Skeletal muscle cell (primary cell): ENCODE data around the gene ERBB2.
A peak's percentile ranks its signal among the peaks of the same experiment; 100 is the strongest.

Experiments used
- DNase-seq: peaks from one replicate; pipeline ENCODE4 v3.0.0-alpha.2; 2010; ENCODE audit warnings: low read depth
- H3K4me3 ChIP-seq: 2 replicates; pipeline ENCODE4 v1.5.1; 2011; ENCODE audit warnings: low read depth, mild to moderate bottlenecking, control low read depth, low read length, moderate library complexity

The ERBB2 gene

GRCh38 chr17:39664581-39665561, 35.0 kb upstream of the ERBB2 start, which contains the start of gene TCAP:
Gene TCAP, plus strand, starts transcription at chr17:39665349. Its CDS starts 11 bp downstream, at chr17:39665360.
- H3K4me3 ChIP-seq: no peak within 1 kb of the TSS
- no peak for DNase-seq

GRCh38 chr17:39665642-39666224, 34.1 kb upstream of the ERBB2 start:
- no peak overlapping the region for H3K4me3 ChIP-seq
- no peak for DNase-seq

- DNase-seq: no peak
- H3K4me3 ChIP-seq: no peak overlapping the region
These were observed 33.6 kb upstream of the ERBB2 start for GRCh38 chr17:39666231-39666600.

- no peak overlapping the region for H3K4me3 ChIP-seq
- DNase-seq: no peak
These were observed 33.1 kb upstream of the ERBB2 start for GRCh38 chr17:39666601-39667261.

- H3K4me3 ChIP-seq: no peak overlapping the region
These were observed 32.5 kb upstream of the ERBB2 start for GRCh38 chr17:39667262-39667944.

GRCh38 chr17:39667945-39668924, 31.6 kb upstream of the ERBB2 start, which contains the start of gene PNMT:
Gene PNMT, plus strand, starts transcription at chr17:39668453. Its CDS starts 23 bp downstream, at chr17:39668476.
- no peak for DNase-seq
- H3K4me3 ChIP-seq: peak within 1 kb of the TSS; percentile 36

More at GRCh38 chr17:39667262-39667944, 32.5 kb upstream of the ERBB2 start:
- no peak for DNase-seq

- no peak overlapping the region for H3K4me3 ChIP-seq
- no peak for DNase-seq
These were observed 29.7 kb upstream of the ERBB2 start for GRCh38 chr17:39669897-39670735.

- H3K4me3 ChIP-seq: no peak overlapping the region
- DNase-seq: no peak
These were observed 29.1 kb upstream of the ERBB2 start for GRCh38 chr17:39670746-39671145.

GRCh38 chr17:39671651-39672521, 28.0 kb upstream of the ERBB2 start:
- DNase-seq: no peak
- H3K4me3 ChIP-seq: no peak overlapping the region

- no peak for DNase-seq
- H3K4me3 ChIP-seq: no peak overlapping the region
These were observed 27.1 kb upstream of the ERBB2 start for GRCh38 chr17:39672522-39673334.

GRCh38 chr17:39673335-39674081, 26.4 kb upstream of the ERBB2 start:
- H3K4me3 ChIP-seq: no peak overlapping the region
- no peak for DNase-seq

- no peak overlapping the region for H3K4me3 ChIP-seq
- DNase-seq: no peak
These were observed 25.7 kb upstream of the ERBB2 start for GRCh38 chr17:39674179-39674578.

GRCh38 chr17:39674702-39675389, 25.0 kb upstream of the ERBB2 start:
- H3K4me3 ChIP-seq: no peak overlapping the region
- no peak for DNase-seq

GRCh38 chr17:39675390-39676082, 24.3 kb upstream of the ERBB2 start:
- no peak for DNase-seq
- H3K4me3 ChIP-seq: no peak overlapping the region
